Activated T-cell treated with anti-CD3 and anti-CD28 coated beads, Interleukin-2, amount 50 U/mL, for 48 hours (primary cell): Measurements from ENCODE around the gene DIDO1.

Experiments
- DNase-seq, 2 experiments: peaks; one replicate each; pipeline ENCODE4 v3.0.0-alpha.2; 2020

The DIDO1 gene

DNA sequence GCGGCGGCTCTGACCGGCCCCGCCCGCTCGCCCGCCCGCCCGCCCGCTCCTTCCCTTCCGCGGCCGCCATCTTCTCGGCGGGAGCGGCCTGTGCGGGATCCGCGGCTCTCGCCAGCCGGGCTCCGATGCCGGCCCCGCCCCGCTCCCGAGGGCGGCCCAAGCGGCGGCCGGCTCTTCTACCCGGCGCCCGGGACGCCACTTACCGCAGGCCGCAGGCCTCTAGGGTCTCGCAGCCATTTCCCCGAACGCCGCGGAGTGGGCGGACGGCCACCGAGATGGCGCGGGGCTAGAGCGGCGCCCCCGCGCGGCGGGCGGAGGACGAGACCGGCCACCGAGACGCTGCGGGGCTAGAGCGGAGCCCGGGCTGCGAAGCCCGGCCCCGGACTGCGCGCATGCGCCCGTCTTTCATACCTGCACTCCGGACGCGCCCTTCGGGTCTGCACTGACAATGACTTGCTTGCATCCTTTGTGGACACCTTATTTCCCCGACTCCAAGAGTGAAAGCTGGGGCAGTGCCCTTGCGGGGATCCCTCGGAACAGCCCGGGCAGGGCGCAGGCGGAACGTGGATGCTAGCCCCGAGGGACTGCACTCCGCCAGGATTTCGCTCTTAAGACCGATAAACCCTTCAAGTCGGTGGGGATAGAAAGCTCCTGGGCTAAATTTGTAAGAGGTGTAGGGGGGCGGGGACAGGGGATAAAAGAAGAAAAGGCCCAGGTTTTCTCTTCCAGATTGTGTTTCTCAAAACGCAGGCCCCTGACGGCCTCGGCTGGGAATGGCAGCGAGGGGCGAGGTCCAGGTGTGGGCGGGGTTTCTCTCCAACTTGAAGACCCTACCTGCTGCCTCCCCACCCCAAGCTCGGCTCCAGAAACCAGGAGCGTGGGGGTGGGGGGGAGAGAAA is at the start of gene DIDO1:
TSS of gene DIDO1 (minus strand) at position 277 of the 899 bp plus-strand sequence.
- DNase-seq = peak; percentile 89 to 93

DNA sequence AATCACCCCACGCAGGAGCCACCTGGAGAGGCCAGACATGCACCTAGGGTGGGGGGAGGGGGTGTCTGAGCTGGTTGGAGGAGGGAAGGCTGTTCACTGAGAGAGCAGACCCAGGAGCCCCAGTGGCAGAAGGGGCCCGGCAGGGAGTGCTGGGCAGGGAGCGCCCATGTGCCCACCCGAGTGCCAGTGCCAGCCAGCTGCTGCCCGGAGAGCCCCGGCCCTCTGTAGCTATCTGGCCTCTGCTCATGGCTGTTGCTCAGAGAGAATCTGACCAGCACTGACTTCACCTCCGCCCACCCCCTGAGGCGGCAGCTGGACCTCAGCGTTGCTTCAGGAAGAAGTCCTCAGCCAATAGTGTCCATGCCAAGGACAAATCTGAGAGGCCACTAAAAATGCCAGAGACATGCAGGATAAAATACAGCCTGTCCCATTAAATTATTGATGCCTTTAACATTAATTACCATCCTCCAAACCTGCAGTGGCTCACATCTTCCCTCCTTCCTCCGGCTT is 49.0 kb upstream of the DIDO1 start:
- DNase-seq = no peak

DNA sequence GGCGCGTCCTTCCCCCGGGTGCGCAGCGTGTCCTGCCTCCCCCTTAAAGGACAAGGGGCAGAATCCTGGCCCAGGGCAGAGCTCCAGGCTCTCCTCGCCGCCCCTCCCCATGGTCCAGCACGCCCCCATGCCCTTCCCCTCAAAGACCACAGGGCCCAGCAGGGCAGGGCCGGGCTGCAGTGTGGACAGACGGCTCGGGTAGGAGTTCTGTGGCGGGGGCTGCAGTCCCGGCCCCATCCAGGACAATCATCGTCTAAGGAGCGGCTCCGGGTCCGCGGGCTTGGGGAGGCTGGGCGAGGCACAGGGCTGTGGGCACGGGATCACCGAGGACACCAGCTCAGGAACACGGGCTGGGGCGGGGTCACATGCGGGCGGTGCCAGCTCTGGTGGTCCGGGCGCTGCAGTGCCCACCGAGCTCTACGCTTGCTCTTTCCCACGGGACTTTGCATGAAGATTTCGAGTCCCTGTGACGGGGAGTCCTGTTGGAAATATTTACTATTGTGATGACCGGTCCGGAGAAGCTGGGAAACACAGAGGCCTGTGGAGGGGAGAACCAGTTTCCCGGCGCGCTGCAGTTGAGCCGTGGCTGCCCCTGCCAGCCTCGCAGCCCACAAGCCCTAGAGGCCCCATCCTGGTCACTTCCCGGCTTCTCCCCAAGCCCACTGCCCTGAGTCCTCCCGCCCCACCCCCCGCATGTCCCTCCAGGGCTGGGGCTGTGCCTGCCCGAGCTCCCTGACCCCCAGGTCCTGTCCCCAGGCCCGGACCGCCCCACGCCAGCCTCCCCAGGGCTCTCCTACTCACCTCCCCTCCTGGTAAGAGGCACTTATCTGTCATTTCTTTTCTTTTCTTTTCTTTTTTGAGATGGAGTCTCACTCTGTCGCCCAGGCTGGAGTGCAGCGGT is 46.8 kb upstream of the DIDO1 start:
- no peak for DNase-seq

DNA sequence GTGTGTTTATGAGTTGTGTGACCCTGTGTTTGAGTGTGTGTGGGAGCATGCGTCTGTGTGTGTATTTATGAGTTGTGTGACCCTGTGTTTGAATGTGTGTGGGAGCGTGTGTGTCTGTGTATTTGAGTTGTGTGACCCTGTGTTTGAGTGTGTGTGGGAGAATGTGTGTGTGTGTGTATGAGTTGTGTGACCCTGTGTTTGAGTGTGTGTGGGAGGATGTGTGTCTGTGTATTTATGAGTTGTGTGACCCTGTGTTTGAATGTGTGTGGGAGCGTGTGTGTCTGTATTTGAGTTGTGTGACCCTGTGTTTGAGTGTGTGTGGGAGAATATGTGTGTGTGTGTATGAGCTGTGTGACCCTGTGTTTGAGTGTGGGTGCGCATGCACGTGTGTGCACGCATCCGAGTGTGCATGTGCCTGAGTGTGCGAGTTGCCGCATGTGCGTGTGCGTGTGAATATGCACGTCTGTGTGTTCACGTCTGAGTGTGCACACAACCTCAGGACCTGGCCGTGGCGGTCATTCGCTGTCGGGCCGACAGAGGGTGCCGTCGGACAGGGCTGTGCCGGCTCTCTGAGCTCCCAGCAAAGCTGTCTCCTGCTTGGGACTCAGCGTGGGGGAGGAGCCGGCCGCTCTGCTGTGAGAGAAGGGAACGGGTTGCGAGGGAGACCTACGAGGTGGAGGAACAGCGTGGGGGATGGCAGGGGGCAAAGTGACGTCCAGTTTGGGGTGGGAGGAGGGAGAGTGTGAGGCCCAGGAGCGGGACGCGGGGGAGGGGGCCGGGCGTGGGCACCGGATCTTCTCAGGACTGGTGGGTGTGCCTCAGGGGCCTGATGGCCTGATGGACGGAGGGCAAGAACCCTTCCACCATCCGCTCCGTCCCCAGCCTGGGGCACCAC is 45.9 kb upstream of the DIDO1 start:
- peak; percentile 92 to 94 for DNase-seq

DNA sequence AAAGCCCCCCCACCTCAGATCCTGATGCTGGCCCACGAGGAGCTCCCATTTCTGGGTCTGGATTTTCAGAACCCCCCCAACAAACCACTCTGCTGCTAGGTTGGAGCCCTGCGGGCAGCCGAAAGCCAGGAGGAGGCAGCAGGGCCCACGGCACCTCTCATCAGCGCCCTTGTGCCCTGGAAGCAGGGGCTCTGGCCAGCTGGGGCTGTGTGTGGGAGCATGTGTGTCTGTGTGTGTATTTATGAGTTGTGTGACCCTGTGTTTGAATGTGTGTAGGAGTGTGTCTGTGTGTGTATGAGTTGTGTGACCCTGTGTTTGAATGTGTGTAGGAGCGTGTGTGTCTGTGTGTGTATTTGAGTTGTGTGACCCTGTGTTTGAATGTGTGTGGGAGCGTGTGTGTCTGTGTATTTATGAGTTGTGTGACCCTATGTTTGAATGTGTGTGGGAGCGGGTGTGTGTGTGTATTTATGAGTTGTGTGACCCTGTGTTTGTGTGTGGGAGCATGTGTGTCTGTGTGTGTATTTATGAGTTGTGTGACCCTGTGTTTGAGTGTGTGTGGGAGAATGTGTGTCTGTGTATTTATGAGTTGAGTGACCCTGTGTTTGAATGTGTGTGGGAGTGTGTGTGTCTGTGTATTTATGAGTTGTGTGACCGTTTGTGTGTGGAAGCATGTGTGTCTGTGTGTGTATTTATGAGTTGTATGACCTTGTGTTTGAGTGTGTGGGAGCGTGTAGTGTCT is 45.1 kb upstream of the DIDO1 start:
- DNase-seq = no peak

DNA sequence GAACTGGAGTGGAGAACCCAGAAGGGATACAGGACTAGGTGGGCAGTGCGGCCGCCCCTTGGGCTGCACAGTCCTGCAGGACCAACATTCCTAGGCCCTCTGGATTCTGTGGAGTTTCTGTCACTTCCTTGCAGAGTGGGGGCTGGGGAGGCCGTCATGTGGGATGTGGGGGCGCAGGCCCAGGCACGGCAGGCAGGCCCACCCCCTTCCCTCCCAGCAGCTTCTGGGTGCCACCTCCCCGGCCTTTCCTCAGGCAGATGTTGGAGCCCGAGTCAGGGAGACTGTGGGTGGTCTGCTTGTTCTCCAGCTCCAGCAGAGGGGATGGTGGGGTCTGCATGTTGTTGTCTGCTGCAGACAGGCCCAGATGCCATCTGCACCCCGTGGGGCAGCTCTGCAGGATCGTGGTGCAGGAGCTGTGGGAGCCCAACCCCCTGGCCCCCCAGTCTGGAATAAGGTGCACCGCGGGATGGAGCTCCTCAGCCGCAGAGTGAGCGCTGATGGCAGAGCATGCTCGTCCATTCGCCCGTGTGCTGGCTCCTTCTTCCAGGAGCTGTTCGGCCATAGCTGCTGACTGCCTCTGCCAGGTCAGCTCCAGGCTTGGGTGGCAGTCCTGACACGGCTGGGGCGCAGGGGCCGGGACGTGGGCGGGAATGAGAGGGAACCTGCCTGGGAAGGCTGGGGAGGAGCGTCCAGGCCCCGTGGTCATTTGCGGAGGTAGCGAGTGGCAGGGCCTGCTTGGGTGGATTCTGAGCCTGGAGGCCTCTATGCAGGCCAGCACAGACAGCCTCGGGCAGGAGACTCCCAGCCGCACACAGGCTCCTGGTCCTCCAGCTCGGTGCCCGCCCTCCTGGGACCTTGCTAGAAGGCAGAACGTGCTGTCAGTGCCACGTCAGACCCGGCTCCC is 44.3 kb upstream of the DIDO1 start:
- no peak for DNase-seq

DNA sequence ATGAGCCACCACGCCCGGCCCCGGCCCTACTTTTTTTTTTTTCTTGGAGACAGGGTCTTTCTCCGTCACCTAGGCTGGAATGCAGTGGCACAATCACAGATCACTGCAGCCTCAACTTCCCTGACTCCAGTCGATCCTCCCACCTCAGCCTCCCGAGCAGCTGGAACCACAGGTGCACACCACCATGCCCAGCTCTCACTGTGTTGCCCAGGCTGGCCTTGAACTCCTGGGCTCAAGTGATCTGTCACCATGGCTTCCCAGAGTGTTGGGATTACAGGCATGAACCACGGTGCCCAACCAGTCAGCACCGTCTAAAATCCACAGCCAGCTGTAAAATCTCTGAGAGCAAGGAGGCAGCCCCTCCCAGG is 43.6 kb upstream of the DIDO1 start:
- no peak for DNase-seq

DNA sequence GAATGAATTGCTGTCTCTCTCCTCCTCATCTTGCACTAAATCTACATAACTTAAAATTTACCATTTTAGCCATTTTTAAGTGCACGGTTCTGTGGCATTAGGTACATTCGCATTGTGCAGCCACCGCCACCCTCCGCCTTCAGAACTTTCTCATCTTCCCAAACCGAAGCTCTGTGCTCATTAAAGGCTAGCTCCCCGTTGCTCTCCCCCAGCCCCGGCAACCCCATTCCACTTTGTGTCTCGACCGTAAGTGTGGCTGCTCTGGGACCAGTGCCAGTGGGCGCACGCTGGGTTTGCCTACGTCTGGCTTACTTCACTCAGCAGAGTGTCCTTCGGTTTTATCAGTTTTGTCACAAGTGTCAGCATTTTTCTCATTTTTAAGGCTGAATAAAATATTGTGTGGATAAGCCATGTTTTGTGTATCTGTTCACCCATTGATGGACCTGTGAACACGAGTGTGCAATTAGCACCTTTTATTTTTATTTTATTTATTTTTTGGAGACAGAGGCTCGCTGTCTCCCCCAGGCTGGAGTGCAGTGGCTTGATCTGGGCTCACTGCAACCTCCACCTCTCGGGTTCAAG is 43.0 kb upstream of the DIDO1 start:
- no peak for DNase-seq

DNA sequence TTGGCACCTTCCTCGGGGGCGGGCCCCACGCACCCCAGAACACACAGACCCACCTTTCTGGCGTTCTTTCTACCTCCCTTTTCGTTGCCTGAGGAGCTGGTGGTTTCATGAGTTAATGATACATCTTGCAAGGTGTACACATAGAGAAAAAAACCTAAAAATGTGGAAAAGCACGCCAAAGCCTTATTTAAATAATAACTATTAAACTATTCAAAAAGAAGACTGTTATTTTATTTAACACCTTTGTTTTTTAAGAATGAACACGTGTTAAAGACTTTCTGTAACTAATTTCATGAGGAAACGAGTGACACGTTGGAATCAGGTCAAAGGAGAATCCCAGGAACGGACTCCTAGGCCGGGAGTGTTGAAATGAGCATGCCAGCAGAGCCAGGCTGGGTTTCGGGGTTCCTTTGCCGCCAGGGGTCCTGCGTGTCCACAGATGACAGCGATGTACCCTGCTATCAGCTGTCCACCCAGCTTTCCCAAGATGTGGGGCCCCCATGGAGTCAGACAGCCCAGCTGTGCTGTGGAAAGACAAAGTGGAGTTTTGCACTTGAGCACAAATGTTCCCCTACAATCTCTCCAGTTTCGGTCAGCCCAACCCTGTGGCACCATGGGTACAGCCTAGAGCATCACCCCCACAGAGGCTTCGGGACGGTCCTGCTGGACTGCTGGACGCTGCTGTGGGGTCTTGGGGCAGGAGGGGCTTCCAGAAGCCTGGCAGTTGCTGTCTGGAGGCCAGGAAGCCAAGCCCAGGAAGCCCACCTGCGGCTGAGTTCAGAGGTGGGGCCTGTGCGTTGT is 42.3 kb upstream of the DIDO1 start:
- no peak for DNase-seq

DNA sequence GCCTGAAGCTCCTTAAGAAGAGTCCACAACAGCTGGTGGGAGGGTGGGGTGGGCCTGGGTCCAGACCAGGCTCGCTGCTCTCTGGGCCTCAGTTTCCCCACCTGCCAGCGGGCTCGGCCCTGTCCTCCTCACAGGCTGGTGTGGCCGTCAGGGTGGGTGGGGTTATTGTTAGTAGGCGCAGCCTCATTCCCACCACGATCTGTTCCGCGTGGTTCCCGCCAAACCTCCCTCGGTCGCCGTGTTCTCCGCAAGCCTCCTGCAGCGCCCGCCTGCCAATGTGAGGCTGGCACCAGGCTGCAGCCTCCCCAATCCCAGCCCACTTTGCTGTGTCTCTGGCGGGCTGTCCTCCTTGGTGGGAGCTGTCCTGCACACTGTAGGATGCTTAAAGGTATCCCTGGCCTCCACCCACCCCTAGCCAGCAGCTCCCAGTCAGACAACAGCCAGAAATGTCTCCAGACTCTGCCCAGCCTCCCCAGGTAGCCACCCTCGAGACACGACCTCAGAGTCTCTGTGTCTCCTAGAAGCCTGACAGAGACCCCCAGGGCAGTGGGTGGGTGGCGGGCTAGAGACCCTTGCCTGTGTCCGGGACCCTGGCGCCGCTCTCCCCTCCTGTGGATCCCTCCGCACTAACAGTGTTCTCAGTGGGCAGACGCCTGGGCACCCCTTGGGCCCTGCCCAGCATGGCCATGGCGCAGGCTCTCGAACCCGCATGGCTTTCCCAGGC is 41.5 kb upstream of the DIDO1 start:
- no peak for DNase-seq

DNA sequence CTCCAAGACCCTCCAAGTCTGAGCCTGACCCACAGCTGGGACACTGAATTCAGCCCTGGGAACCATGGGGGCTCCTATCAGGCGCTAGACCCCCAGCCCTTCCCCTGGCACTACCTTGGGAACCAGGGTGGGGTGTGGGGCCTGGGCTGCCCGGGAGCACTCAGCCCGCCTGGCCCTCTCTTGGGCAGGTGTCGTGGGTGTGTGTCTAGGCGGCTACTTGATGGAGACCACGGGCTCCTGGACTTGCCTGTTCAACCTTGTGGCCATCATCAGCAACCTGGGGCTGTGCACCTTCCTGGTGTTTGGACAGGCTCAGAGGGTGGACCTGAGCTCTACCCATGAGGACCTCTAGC is 40.8 kb upstream of the DIDO1 start:
- DNase-seq = no peak

DNA sequence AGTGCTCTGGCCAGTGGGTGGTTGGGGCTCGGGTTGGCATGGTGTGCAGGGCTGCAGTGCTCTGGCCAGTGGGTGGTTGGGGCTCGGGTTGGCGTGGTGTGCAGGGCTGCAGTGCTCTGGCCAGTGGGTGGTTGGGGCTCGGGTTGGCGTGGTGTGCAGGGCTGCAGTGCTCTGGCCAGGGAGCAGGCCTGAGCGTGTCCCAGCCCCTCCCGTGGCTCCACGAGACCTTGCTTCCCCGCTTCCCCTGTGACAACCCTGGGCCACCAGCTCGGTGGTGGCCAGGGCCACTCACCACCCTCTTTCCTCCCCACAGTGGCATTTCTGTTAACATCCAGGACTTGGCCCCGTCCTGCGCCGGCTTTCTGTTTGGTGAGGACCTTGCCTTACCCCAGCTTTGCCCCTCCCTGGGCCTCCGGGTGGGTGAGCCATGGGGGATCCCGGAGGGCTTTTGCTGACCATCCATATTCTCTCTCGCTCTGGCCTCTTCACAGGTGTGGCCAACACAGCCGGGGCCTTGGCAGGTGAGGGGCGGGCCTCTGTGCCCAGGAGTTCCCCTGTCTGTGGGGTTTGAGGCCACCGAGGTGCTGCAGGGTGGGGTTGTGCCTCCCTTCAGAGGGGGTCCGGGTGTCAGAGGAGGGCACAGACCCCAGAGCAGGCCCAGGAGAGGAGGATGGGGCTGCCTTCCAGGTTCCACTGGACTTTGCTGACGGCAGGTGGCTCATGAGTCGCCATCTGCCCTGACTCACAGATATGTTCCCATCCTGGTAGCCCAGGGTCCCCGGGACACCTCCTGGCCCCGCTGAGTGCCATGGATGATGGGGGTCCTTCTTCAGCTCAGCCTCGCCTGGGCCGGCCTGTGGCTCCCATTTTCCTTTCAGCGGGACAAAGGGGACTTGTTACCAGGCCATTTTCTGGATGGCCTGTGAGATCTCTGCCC is 40.2 kb upstream of the DIDO1 start:
- no peak for DNase-seq

DNA sequence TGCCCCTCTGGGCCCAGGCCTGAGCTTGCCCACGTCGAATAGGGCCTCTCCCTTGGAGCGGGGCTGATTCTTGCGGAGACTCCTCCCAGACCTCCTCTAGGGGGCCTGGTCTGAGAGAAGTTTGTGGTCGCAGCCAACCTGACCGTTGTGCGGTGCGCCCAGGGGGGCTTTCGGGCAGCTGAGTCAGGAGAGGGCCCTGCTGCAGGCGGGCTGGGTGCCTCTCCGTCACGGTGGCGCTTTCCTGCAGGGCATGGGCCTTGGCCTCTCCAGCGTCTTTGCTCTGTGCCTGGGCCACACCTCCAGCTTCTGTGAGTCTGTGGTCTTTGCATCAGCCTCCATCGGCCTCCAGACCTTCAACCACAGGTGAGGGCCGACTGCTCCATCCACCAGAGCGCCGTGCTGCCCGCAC is 39.1 kb upstream of the DIDO1 start:
- no peak for DNase-seq

DNA sequence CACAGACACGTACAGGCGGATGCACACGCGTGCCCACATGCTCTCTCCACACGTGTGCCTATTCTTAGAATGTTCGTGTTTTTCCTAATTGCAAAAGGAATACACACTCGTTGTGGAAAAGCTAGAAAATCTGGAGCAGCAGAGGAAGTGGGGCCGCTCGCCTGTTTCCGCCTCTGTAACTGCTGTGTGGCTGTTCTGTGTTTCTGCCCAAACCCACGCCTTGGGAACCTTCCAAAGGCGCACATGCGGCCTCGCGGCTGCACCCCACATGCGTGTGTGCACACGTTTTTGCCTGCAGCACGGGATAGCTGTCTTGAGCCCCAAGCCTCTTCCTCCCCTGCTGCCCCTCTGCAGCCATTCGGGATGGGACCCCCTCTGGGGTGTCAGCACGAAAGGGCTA is 38.4 kb upstream of the DIDO1 start:
- DNase-seq = no peak

DNA sequence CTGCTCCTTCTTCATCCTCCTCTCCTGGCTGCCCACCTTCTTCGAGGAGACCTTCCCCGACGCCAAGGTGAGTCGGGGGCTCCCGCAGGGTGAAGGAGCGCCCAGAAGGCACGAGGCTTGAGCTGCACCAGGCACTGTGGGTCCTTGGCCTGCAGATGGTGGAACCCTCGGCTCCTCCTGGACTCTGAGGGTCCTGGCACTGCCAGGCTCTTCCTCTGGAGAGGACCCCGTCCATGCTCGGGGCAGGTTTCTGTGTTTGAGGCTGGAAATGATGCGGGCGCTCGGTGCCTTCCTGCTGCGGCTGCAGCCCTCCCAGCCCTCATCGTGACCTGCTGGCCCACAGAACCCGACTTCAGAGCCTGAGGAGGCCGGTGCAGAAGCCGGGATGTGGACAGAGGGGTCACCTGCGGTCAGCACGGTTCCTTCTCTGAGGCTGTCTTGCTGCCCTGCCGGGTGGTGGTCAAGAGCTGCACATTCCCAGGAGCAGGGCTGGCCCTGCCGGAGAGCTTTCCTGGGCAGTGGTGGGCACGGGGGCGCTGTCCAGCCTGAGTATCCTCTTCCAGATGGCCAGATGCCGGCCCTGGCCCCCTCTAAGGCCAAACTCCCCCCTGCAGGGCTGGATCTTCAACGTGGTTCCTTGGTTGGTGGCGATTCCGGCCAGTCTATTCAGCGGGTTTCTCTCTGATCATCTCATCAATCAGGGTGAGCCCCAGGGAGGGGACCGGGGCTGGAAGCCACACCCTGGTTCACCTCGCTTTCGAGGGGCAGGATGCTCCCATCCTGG is 37.5 kb upstream of the DIDO1 start:
- DNase-seq = no peak

DNA sequence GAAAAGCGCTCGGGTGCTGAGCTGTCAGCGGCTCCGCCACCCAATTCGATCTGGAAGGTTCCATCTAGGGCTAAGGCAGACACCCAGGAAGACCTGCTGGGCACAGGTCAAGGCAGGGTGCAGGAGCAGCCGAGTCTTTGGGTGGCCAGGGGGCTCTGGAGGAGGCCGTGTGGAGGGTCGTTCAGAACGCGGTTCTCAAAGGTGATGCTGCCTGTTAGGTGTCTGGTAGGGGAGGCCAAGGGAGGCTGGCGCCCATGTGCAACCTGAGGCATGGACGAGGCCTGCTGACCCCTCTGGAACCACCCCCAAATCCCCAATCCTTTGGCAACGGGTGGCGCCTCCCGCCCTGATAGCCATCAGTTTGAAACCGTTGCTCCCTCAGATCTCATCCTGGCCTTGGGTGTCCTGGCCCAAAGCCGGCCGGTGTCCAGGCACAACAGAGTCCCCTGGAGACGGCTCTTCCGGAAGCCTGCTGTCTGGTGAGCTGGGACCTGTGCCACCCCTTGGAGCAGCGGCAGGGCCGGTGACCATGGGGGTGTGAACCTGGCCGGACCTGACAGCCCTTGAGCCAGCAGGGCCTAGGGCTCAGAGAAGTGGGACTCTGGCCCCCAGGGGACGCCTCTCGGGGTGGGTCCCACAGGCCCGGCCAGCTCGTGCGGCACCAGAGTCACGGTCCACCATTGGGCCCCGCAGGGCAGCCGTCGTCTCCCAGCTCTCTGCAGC is 36.7 kb upstream of the DIDO1 start:
- DNase-seq = no peak
